ENCODE results near the gene ZNF200. TPM values are rescaled to one million over a fixed set of nuclear protein-coding genes. Genes with fewer than 3 reads are reported as not detected.
"Not testable (repeated sequence)": the region's sequence is repeated elsewhere in the genome, so short reads cannot be mapped to it uniquely, and the experiment has no call there.

The ZNF200 gene
- total RNA-seq, 2 donors from 2014 or later, result 7.1 to 7.2 TPM

- no peaks in the 10 kb centered on the region for H3K27me3 ChIP-seq
- no peaks in the 10 kb centered on the region for H3K9me3 ChIP-seq
- no peaks in the 10 kb centered on the region for H3K36me3 ChIP-seq
- no peak overlapping the region for H3K27ac ChIP-seq
- intact Hi-C loops (cut with DNase I), result loop anchor here (10.0 kb wide), 1 partner anchor 223 kb away; the partner anchor contains the start of gene CLUAP1
- H3K9ac ChIP-seq (ENCODE audit: low read depth in 2 of 2, low read length in 2 of 2), result no peak overlapping the region
- no peak for DNase-seq
- TF ChIP-seq CTCF (IDR thresholded peaks at IDR 0.05), result no peak
- H3K4me1 ChIP-seq, result peaks cover 15% of the 10 kb centered on the region
- H3K4me3 ChIP-seq, result no peak overlapping the region
These were observed 46.4 kb upstream of the ZNF200 start for GRCh38 chr16:3281222-3281820.

- no peaks in the 10 kb centered on the region for H3K9me3 ChIP-seq
- H3K9ac ChIP-seq (ENCODE audit: low read depth in 2 of 2, low read length in 2 of 2), result no peak overlapping the region
- TF ChIP-seq CTCF (IDR thresholded peaks at IDR 0.05), result no peak
- H3K27ac ChIP-seq, result no peak overlapping the region
- H3K4me1 ChIP-seq, result peaks cover under 1% of the 10 kb centered on the region
- intact Hi-C loops (cut with DNase I), result no loop called here
- no peaks in the 10 kb centered on the region for H3K27me3 ChIP-seq
- DNase-seq, result no peak
- no peak overlapping the region for H3K4me3 ChIP-seq
- no peaks in the 10 kb centered on the region for H3K36me3 ChIP-seq
These were observed 41.7 kb upstream of the ZNF200 start for GRCh38 chr16:3276679-3277078.

GRCh38 chr16:3274947-3275346 is 40.0 kb upstream of the ZNF200 start:
- TF ChIP-seq CTCF (IDR thresholded peaks at IDR 0.05), result no peak
- H3K9ac ChIP-seq (ENCODE audit: low read depth in 2 of 2, low read length in 2 of 2), result no peak overlapping the region
- intact Hi-C loops (cut with DNase I), result no loop called here

GRCh38 chr16:3274490-3274889 is 39.5 kb upstream of the ZNF200 start:
- TF ChIP-seq CTCF (IDR thresholded peaks at IDR 0.05), result no peak
- no peak overlapping the region for H3K9ac ChIP-seq (ENCODE audit: low read depth in 2 of 2, low read length in 2 of 2)

More at GRCh38 chr16:3274947-3275346, 40.0 kb upstream of the ZNF200 start:
- Histone ChIP-seq H3K36me3 (no peaks in the 10 kb centered on the region), H3K27ac (no peak overlapping the region), H3K27me3 (no peaks in the 10 kb centered on the region), H3K4me1 (no peaks in the 10 kb centered on the region), H3K4me3 (no peak overlapping the region), H3K9me3 (no peaks in the 10 kb centered on the region)
- DNase-seq, result no peak

GRCh38 chr16:3271281-3271680 is 36.3 kb upstream of the ZNF200 start:
- H3K9me3 ChIP-seq; H3K36me3 ChIP-seq; DNase-seq; H3K9ac ChIP-seq (ENCODE audit: low read depth in 2 of 2, low read length in 2 of 2); H3K4me3 ChIP-seq; intact Hi-C loops (cut with DNase I); H3K4me1 ChIP-seq; H3K27ac ChIP-seq; H3K27me3 ChIP-seq: not testable (repeated sequence)

More at GRCh38 chr16:3274490-3274889, 39.5 kb upstream of the ZNF200 start:
- no peak for DNase-seq
- no peak overlapping the region for H3K4me3 ChIP-seq
- no peaks in the 10 kb centered on the region for H3K9me3 ChIP-seq
- no peaks in the 10 kb centered on the region for H3K27me3 ChIP-seq
- H3K27ac ChIP-seq, result no peak overlapping the region
- no peaks in the 10 kb centered on the region for H3K36me3 ChIP-seq
- intact Hi-C loops (cut with DNase I), result no loop called here
- no peaks in the 10 kb centered on the region for H3K4me1 ChIP-seq

- H3K4me1 ChIP-seq; H3K27ac ChIP-seq; H3K36me3 ChIP-seq; DNase-seq; H3K4me3 ChIP-seq; H3K9ac ChIP-seq (ENCODE audit: low read depth in 2 of 2, low read length in 2 of 2); H3K9me3 ChIP-seq; H3K27me3 ChIP-seq; intact Hi-C loops (cut with DNase I): not testable (repeated sequence)
These were observed 35.8 kb upstream of the ZNF200 start for GRCh38 chr16:3270718-3271117.
